HG03095 (cell line): ENCODE measurements around the gene MPST.

Source experiments
- ATAC-seq: cut with Tn5 transposase; IDR thresholded peaks from one replicate; pipeline ENCODE4 v1.9.1; 2021; ENCODE audit warnings: moderate library complexity; ENCODE audit not compliant: unreplicated experiment

MPST gene

DNA sequence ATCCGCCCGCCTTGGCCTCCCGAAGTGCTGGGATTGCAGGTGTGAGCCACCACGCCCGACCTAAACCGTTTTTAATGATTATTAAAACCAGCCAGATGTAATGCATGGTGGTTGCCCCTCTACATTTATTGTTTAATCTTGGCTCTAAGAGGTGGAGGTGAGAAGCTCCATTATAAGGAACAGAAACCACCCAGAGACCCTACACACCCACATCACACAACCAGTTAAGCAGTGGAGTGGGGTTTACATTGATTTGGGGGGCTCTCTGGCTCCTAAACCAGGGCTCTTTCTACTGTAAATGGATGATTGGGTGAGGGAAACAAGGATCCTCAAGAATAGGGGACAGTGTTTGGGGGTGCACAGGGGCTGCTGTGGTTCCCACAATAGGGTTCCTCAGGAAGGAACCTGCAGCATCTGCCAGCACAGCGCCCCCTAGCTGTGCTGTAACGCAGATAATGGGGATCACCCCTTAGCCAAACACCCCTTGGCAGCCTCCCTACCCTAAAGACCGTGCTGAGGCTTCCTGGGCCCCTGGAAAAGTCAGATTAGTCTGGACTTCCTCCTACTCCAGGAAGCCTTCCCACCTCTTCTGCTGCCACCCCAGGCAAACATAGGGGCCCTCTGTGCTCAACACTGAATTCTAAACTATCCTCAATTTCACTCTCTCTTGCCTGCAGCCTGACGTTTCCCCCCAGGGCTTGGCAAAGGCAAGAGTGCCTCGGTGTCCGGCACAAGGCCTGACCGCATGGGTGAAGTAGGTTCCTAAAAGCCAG, 2.4 kb downstream of the MPST start:
- no peak for ATAC-seq

GRCh38 chr22:37022483-37023337, 3.2 kb downstream of the MPST start:
- no peak for ATAC-seq

- no peak for ATAC-seq
Observed at GRCh38 chr22:37023743-37024338, 4.3 kb downstream of the MPST start.

DNA sequence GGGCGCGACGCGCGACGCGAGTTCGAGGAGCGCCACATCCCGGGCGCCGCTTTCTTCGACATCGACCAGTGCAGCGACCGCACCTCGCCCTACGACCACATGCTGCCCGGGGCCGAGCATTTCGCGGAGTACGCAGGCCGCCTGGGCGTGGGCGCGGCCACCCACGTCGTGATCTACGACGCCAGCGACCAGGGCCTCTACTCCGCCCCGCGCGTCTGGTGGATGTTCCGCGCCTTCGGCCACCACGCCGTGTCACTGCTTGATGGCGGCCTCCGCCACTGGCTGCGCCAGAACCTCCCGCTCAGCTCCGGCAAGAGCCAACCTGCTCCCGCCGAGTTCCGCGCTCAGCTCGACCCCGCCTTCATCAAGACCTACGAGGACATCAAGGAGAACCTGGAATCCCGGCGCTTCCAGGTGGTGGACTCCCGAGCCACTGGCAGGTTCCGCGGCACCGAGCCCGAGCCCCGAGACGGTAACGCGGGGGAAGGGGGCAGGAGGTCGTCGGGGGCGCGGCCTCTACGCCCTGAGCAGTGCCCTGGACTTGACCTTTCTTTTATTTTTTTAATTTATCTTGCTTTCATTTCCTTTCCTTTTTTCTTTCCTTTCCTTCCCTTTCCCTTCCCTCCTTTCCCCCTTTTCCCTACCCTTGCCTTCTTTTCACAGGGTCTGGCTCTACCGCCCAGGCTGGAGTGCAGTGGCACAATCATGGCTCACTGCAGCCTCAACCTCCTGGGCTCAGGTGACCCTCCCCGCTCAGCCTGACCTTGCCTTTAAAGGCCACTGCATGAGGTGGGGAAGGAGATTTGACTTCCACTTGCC, 5.0 kb downstream of the MPST start:
- ATAC-seq, result no peak

- no peak for ATAC-seq
Observed at GRCh38 chr22:37025500-37026070, 6.0 kb downstream of the MPST start.

DNA sequence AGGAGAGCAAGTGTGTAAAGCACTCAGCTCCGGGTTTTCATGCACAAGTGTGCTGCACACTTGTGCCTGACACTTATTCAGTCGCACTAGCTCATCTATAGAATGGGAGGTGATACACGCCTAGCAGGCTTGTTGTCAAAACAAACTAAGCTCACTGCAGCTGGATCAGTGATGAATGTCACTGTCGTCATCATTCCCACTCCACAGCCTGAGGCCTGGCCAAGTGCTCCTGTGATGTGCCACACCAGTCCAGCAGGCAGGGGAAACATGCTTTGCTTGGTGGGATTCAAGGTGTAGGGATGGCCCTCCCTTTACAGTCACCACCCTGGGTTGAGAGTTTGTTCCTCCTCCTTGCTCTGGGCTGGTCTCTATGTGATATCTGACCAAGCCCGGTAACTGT, 6.8 kb downstream of the MPST start:
- ATAC-seq, result no peak

GRCh38 chr22:37027556-37027955, 8.0 kb downstream of the MPST start:
- no peak for ATAC-seq

GRCh38 chr22:37028692-37029674, 9.4 kb downstream of the MPST start:
- no peak for ATAC-seq

- no peak for ATAC-seq
Observed at GRCh38 chr22:37030560-37031281, 11.2 kb downstream of the MPST start.

- ATAC-seq, result no peak
Observed at GRCh38 chr22:37032134-37032534, 12.6 kb downstream of the MPST start.

DNA sequence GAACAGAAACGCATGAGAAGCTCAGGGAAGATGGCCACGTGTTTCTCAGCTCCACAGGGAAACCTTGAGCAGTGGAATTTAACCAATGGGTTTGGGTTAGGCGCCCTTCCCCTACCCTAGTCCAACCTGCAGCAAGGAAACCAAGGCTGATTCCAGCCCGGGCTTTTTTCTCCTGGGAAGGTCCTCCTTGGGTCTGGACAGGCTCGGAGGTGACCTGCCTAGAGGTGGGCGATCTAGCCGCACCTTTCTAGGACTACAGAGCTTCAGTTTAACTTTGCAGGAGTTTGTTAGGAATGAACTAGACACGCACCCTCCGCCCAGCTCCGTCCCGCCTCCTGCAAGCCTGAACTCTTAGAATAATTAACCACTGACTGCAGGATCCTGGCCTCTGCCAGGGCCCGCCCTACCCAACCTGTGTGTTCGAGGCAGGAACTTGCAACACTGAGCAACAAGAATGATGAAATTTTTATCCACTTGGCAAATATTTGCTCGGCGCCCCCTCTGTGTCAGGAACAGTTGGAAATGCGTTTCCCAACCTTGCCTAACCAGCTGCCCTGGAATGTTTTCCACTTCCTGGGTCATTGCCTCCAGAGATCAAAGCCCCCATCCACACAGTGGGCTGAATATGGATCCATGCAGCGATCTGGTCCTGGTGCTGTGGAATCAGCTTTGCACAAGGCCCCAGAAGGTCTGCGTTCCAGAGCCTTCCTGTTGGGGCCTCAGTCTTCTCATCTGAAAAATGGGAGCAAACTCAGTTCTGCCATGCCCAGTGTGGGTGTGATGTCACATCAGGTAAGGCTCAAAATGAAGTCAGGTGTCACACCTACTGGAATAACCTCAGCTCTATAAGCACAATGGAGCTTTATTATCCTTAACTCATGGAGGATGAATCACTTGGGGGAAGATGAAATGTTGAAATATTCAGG, 13.3 kb downstream of the MPST start:
- no peak for ATAC-seq

DNA sequence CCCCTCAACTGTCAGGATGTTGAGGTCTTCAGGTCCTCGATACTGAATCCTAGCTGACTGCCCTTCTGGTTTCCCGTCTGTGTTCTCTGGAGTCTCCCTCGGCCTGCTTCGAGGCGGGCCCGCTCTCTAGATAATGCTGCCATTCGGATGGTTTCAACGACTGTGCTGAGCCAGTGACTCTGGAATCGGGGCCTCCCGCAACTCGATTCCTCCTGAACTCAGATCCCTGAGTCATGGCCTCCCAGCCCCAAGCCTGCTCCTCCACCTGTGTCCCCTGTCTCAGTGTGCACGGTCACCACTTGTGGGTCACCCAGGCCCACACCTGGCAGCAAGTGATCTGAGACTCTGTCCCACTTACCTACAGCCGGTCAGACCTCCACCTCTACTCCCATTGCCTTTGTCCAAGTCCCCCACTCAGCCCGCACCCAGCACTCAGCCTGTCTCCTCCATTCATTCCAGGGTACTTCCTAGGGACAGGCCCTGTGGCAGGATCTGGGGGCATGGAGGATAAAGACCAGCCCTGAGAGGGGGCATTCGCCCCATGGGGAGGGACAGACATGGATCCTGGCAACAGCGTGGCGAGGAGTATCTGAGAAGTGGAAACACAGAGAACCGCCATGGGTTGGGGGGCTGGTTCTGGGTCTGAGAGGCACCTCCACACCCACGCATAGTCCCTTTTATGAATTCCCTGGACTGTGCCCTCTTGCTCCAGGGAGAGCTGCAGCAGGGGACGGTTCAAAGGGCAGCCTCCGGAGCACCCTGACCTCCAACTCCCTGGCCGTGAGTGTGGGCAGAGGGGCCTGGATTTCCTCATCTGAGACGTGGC, 14.3 kb downstream of the MPST start:
- no peak for ATAC-seq

- no peak for ATAC-seq
Observed at GRCh38 chr22:37036655-37037377, 17.3 kb downstream of the MPST start.

- ATAC-seq, result no peak
Observed at GRCh38 chr22:37037669-37038068, 18.1 kb downstream of the MPST start.

GRCh38 chr22:37039466-37039865, 19.9 kb downstream of the MPST start:
- no peak for ATAC-seq

- no peak for ATAC-seq
Observed at GRCh38 chr22:37043209-37043827, 23.8 kb downstream of the MPST start.
